Left forelimb (tissue), 1 donor: ENCODE measurements around the gene MED20.

Experiments
- DNase-seq: peaks from one replicate; pipeline ENCODE4 v3.0.0-alpha.2; 2018; ENCODE audit warnings: low spot score

MED20 gene

GRCh38 chr6:41941280-41942066 is 20.5 kb upstream of the MED20 start, which contains the start of gene CCND3:
Gene CCND3, minus strand, starts transcription at chr6:41941808. Its CDS starts 159 bp downstream, at chr6:41941649.
- peak; percentile 93 for DNase-seq

GRCh38 chr6:41940759-41941279 is 19.9 kb upstream of the MED20 start:
- DNase-seq: peak; percentile 69

- peak; percentile 65 for DNase-seq
These were observed 19.2 kb upstream of the MED20 start for GRCh38 chr6:41939848-41940758.

GRCh38 chr6:41939176-41939847 is 18.4 kb upstream of the MED20 start:
- peak; percentile 72 for DNase-seq

GRCh38 chr6:41938590-41939175 is 17.7 kb upstream of the MED20 start:
- no peak for DNase-seq

GRCh38 chr6:41937861-41938574 is 17.1 kb upstream of the MED20 start:
- DNase-seq: no peak

GRCh38 chr6:41937472-41937860 is 16.5 kb upstream of the MED20 start:
- no peak for DNase-seq

GRCh38 chr6:41936073-41936837 is 15.3 kb upstream of the MED20 start:
- DNase-seq: no peak

- DNase-seq: no peak
These were observed 14.7 kb upstream of the MED20 start for GRCh38 chr6:41935685-41936072.

- no peak for DNase-seq
These were observed 14.2 kb upstream of the MED20 start for GRCh38 chr6:41935193-41935574.

GRCh38 chr6:41934278-41935192 is 13.6 kb upstream of the MED20 start:
- no peak for DNase-seq

- DNase-seq: no peak
These were observed 11.4 kb upstream of the MED20 start for GRCh38 chr6:41932378-41932777.

GRCh38 chr6:41931792-41932191 is 10.9 kb upstream of the MED20 start:
- DNase-seq: no peak

GRCh38 chr6:41929924-41930323 is 9.0 kb upstream of the MED20 start:
- DNase-seq: no peak

GRCh38 chr6:41927253-41927652 is 6.3 kb upstream of the MED20 start:
- DNase-seq: no peak

- no peak for DNase-seq
These were observed 1.2 kb upstream of the MED20 start for GRCh38 chr6:41922154-41922553.

- no peak for DNase-seq
These were observed 716 bp upstream of the MED20 start for GRCh38 chr6:41921712-41921998.

GRCh38 chr6:41917528-41917927 is 3.4 kb downstream of the MED20 start:
- no peak for DNase-seq

GRCh38 chr6:41914869-41915530 is 5.9 kb downstream of the MED20 start:
- DNase-seq: no peak
